ENCODE data around the gene CLDN8. TPM values are rescaled to one million over a fixed set of nuclear protein-coding genes. Genes with fewer than 3 reads are reported as not detected.

CLDN8 gene
- total RNA-seq, result not detected

- Histone ChIP-seq H3K27me3 (ENCODE audit: control insufficient read depth in 3 of 3, insufficient read depth in 3 of 3, low read length in 3 of 3) (no peaks in the 10 kb centered on the region), H3K9ac (ENCODE audit: low read depth in 1 of 3, low read length in 3 of 3) (no peak within 1 kb of the TSS), H3K36me3 (ENCODE audit: control insufficient read depth in 3 of 3, insufficient read depth in 3 of 3, low read length in 3 of 3) (no peaks in the 10 kb centered on the region), H3K4me3 (ENCODE audit: low read length in 3 of 3) (no peak within 1 kb of the TSS), H3K27ac (ENCODE audit: low read depth, low read length) (no peak within 1 kb of the TSS), H3K4me1 (ENCODE audit: control insufficient read depth in 3 of 3, insufficient read depth in 3 of 3, low read length in 3 of 3) (no peaks in the 10 kb centered on the region), H3K9me3 (ENCODE audit: control insufficient read depth in 3 of 3, low read length in 3 of 3) (no peaks in the 10 kb centered on the region)
Observed at GRCh38 chr21:30216041-30216723, at the start of gene CLDN8. TSS of gene CLDN8 (minus strand) at chr21:30216097. CDS start at chr21:30215925, 172 bp downstream.

DNA sequence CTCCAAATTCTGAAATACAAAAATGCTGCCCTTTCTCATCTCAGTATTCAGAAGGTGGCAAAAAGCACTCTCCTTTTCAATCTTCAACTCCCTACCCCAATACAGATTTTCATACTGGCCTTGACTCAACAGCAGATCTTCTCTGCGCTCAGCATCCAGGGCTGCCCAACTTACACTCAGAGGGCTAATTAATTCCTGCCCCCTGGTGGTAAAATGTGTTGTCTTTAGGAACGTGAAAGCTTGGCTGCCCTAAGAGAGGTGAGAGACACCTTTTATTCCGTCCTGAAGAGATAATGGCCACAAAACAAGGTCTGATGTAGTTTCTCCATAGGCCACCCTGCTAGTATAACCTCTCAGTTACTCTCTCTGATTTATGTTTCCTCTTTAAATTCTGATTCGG is 41.9 kb upstream of the CLDN8 start:
- H3K36me3 ChIP-seq (ENCODE audit: control insufficient read depth in 3 of 3, insufficient read depth in 3 of 3, low read length in 3 of 3), result no peaks in the 10 kb centered on the region
- H3K27me3 ChIP-seq (ENCODE audit: control insufficient read depth in 3 of 3, insufficient read depth in 3 of 3, low read length in 3 of 3), result no peaks in the 10 kb centered on the region
- H3K9ac ChIP-seq (ENCODE audit: low read depth in 1 of 3, low read length in 3 of 3), result no peak overlapping the region
- no peaks in the 10 kb centered on the region for H3K4me1 ChIP-seq (ENCODE audit: control insufficient read depth in 3 of 3, insufficient read depth in 3 of 3, low read length in 3 of 3)
- H3K9me3 ChIP-seq (ENCODE audit: control insufficient read depth in 3 of 3, low read length in 3 of 3), result no peaks in the 10 kb centered on the region
- no peak overlapping the region for H3K27ac ChIP-seq (ENCODE audit: low read depth, low read length)
- no peak overlapping the region for H3K4me3 ChIP-seq (ENCODE audit: low read length in 3 of 3)

GRCh38 chr21:30256100-30256499 is 40.2 kb upstream of the CLDN8 start:
- no peak overlapping the region for H3K27ac ChIP-seq (ENCODE audit: low read depth, low read length)
- H3K9ac ChIP-seq (ENCODE audit: low read depth in 1 of 3, low read length in 3 of 3), result no peak overlapping the region
- H3K36me3 ChIP-seq (ENCODE audit: control insufficient read depth in 3 of 3, insufficient read depth in 3 of 3, low read length in 3 of 3), result no peaks in the 10 kb centered on the region
- H3K9me3 ChIP-seq (ENCODE audit: control insufficient read depth in 3 of 3, low read length in 3 of 3), result peaks cover 0 to 2% (median 0%) of the 10 kb centered on the region in 3 donors
- H3K4me1 ChIP-seq (ENCODE audit: control insufficient read depth in 3 of 3, insufficient read depth in 3 of 3, low read length in 3 of 3), result no peaks in the 10 kb centered on the region
- no peaks in the 10 kb centered on the region for H3K27me3 ChIP-seq (ENCODE audit: control insufficient read depth in 3 of 3, insufficient read depth in 3 of 3, low read length in 3 of 3)
- H3K4me3 ChIP-seq (ENCODE audit: low read length in 3 of 3), result no peak overlapping the region

DNA sequence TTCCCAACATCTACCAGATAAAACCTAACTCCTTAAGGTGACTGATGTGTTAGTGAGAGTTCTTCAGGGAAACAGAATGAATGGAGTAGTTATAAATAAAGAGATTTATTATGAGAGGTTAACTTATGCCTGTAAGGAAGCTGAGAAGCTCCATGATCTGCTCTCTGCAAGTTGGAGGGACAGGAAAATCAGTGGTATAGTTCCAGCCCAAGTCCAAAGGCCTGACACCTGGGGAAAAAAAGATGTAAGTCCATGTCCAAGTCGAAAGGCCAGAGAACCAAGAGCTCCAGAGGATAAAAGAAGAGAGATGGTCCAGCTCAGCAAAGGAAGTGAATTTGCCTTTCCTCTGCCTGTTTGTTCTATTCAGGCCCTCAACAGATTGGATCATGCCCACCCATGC is 39.8 kb upstream of the CLDN8 start:
- Histone ChIP-seq H3K27me3 (ENCODE audit: control insufficient read depth in 3 of 3, insufficient read depth in 3 of 3, low read length in 3 of 3) (no peaks in the 10 kb centered on the region), H3K9ac (ENCODE audit: low read depth in 1 of 3, low read length in 3 of 3) (no peak overlapping the region)

GRCh38 chr21:30251781-30252180 is 35.9 kb upstream of the CLDN8 start:
- peaks cover 0 to 2% (median 0%) of the 10 kb centered on the region in 3 donors for H3K9me3 ChIP-seq (ENCODE audit: control insufficient read depth in 3 of 3, low read length in 3 of 3)

More for the DNA sequence above, 39.8 kb upstream of the CLDN8 start:
- no peaks in the 10 kb centered on the region for H3K36me3 ChIP-seq (ENCODE audit: control insufficient read depth in 3 of 3, insufficient read depth in 3 of 3, low read length in 3 of 3)
- no peaks in the 10 kb centered on the region for H3K4me1 ChIP-seq (ENCODE audit: control insufficient read depth in 3 of 3, insufficient read depth in 3 of 3, low read length in 3 of 3)
- H3K27ac ChIP-seq (ENCODE audit: low read depth, low read length), result no peak overlapping the region
- H3K4me3 ChIP-seq (ENCODE audit: low read length in 3 of 3), result no peak overlapping the region
- peaks cover 0 to 2% (median 0%) of the 10 kb centered on the region in 3 donors for H3K9me3 ChIP-seq (ENCODE audit: control insufficient read depth in 3 of 3, low read length in 3 of 3)

DNA sequence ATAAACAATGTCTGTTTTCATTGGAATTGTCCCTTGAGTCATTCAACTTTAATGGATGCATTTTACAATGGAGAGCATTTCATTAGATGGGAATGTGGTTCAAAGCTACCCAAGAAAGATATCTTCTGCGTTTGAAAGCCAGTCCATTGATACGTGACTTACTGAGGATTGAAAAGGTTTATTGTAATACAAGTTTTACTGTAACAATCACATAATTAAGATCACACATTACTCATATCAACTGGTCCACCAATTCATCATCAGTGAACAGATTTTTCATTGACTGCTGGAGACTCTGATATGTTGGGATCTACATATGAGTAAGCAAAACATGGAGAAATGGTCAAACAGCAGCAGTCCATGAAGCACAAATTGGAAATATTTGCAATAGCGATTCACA is 34.0 kb upstream of the CLDN8 start:
- Histone ChIP-seq H3K36me3 (ENCODE audit: control insufficient read depth in 3 of 3, insufficient read depth in 3 of 3, low read length in 3 of 3) (no peaks in the 10 kb centered on the region), H3K27me3 (ENCODE audit: control insufficient read depth in 3 of 3, insufficient read depth in 3 of 3, low read length in 3 of 3) (no peaks in the 10 kb centered on the region), H3K4me1 (ENCODE audit: control insufficient read depth in 3 of 3, insufficient read depth in 3 of 3, low read length in 3 of 3) (no peaks in the 10 kb centered on the region), H3K4me3 (ENCODE audit: low read length in 3 of 3) (no peak overlapping the region), H3K9ac (ENCODE audit: low read depth in 1 of 3, low read length in 3 of 3) (no peak overlapping the region), H3K27ac (ENCODE audit: low read depth, low read length) (no peak overlapping the region), H3K9me3 (ENCODE audit: control insufficient read depth in 3 of 3, low read length in 3 of 3) (peaks cover 0 to 2% (median 0%) of the 10 kb centered on the region in 3 donors)

More at GRCh38 chr21:30251781-30252180, 35.9 kb upstream of the CLDN8 start:
- no peak overlapping the region for H3K27ac ChIP-seq (ENCODE audit: low read depth, low read length)
- H3K9ac ChIP-seq (ENCODE audit: low read depth in 1 of 3, low read length in 3 of 3), result no peak overlapping the region
- H3K27me3 ChIP-seq (ENCODE audit: control insufficient read depth in 3 of 3, insufficient read depth in 3 of 3, low read length in 3 of 3), result no peaks in the 10 kb centered on the region
- H3K4me1 ChIP-seq (ENCODE audit: control insufficient read depth in 3 of 3, insufficient read depth in 3 of 3, low read length in 3 of 3), result no peaks in the 10 kb centered on the region
- H3K4me3 ChIP-seq (ENCODE audit: low read length in 3 of 3), result no peak overlapping the region
- no peaks in the 10 kb centered on the region for H3K36me3 ChIP-seq (ENCODE audit: control insufficient read depth in 3 of 3, insufficient read depth in 3 of 3, low read length in 3 of 3)

GRCh38 chr21:30248844-30249243 is 32.9 kb upstream of the CLDN8 start:
- Histone ChIP-seq H3K4me3 (ENCODE audit: low read length in 3 of 3) (no peak overlapping the region), H3K9me3 (ENCODE audit: control insufficient read depth in 3 of 3, low read length in 3 of 3) (peaks cover 0 to 2% (median 0%) of the 10 kb centered on the region in 3 donors), H3K36me3 (ENCODE audit: control insufficient read depth in 3 of 3, insufficient read depth in 3 of 3, low read length in 3 of 3) (no peaks in the 10 kb centered on the region), H3K27ac (ENCODE audit: low read depth, low read length) (no peak overlapping the region), H3K27me3 (ENCODE audit: control insufficient read depth in 3 of 3, insufficient read depth in 3 of 3, low read length in 3 of 3) (no peaks in the 10 kb centered on the region), H3K4me1 (ENCODE audit: control insufficient read depth in 3 of 3, insufficient read depth in 3 of 3, low read length in 3 of 3) (no peaks in the 10 kb centered on the region), H3K9ac (ENCODE audit: low read depth in 1 of 3, low read length in 3 of 3) (no peak overlapping the region)

DNA sequence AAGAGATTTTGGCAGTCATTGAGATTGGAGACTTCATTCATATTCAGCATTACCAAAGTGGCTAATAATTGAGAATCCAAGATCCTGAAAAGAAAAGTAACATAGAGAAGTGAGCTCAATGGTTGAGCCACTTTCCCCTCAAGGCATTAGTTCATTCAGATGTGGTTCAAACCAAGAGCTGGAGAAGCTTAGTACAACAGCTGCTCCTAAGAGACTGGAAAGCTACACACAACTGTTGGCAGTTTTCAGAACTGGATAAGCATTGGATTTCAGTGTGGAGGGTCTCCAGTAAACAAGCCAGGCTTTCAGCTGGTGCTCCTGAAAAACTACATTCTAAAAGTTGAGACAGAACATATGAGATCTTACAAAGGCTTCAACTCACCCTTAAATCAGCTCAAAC is 29.2 kb upstream of the CLDN8 start:
- H3K9ac ChIP-seq (ENCODE audit: low read depth in 1 of 3, low read length in 3 of 3), result no peak overlapping the region
- no peak overlapping the region for H3K27ac ChIP-seq (ENCODE audit: low read depth, low read length)
- no peak overlapping the region for H3K4me3 ChIP-seq (ENCODE audit: low read length in 3 of 3)
- H3K9me3 ChIP-seq (ENCODE audit: control insufficient read depth in 3 of 3, low read length in 3 of 3), result no peaks in the 10 kb centered on the region
- no peaks in the 10 kb centered on the region for H3K36me3 ChIP-seq (ENCODE audit: control insufficient read depth in 3 of 3, insufficient read depth in 3 of 3, low read length in 3 of 3)
- no peaks in the 10 kb centered on the region for H3K4me1 ChIP-seq (ENCODE audit: control insufficient read depth in 3 of 3, insufficient read depth in 3 of 3, low read length in 3 of 3)
- H3K27me3 ChIP-seq (ENCODE audit: control insufficient read depth in 3 of 3, insufficient read depth in 3 of 3, low read length in 3 of 3), result no peaks in the 10 kb centered on the region

GRCh38 chr21:30243691-30244090 is 27.8 kb upstream of the CLDN8 start:
- no peak overlapping the region for H3K27ac ChIP-seq (ENCODE audit: low read depth, low read length)
- no peaks in the 10 kb centered on the region for H3K9me3 ChIP-seq (ENCODE audit: control insufficient read depth in 3 of 3, low read length in 3 of 3)
- H3K4me3 ChIP-seq (ENCODE audit: low read length in 3 of 3), result no peak overlapping the region
- H3K27me3 ChIP-seq (ENCODE audit: control insufficient read depth in 3 of 3, insufficient read depth in 3 of 3, low read length in 3 of 3), result no peaks in the 10 kb centered on the region
- H3K36me3 ChIP-seq (ENCODE audit: control insufficient read depth in 3 of 3, insufficient read depth in 3 of 3, low read length in 3 of 3), result no peaks in the 10 kb centered on the region
- no peaks in the 10 kb centered on the region for H3K4me1 ChIP-seq (ENCODE audit: control insufficient read depth in 3 of 3, insufficient read depth in 3 of 3, low read length in 3 of 3)
- H3K9ac ChIP-seq (ENCODE audit: low read depth in 1 of 3, low read length in 3 of 3), result no peak overlapping the region

- Histone ChIP-seq H3K4me1 (ENCODE audit: control insufficient read depth in 3 of 3, insufficient read depth in 3 of 3, low read length in 3 of 3) (no peaks in the 10 kb centered on the region), H3K36me3 (ENCODE audit: control insufficient read depth in 3 of 3, insufficient read depth in 3 of 3, low read length in 3 of 3) (no peaks in the 10 kb centered on the region), H3K27ac (ENCODE audit: low read depth, low read length) (no peak overlapping the region), H3K27me3 (ENCODE audit: control insufficient read depth in 3 of 3, insufficient read depth in 3 of 3, low read length in 3 of 3) (no peaks in the 10 kb centered on the region), H3K9ac (ENCODE audit: low read depth in 1 of 3, low read length in 3 of 3) (no peak overlapping the region), H3K9me3 (ENCODE audit: control insufficient read depth in 3 of 3, low read length in 3 of 3) (no peaks in the 10 kb centered on the region), H3K4me3 (ENCODE audit: low read length in 3 of 3) (no peak overlapping the region)
Observed at GRCh38 chr21:30240661-30241060, 24.8 kb upstream of the CLDN8 start.

Data from skeletal muscle tissue (tissue), 4 donors.